GM19324 (cell line): Measurements from ENCODE around the gene NR1D1.

Source experiments
- ATAC-seq: cut with Tn5 transposase; IDR thresholded peaks from one replicate; pipeline ENCODE4 v1.9.1; 2021; ENCODE audit warnings: mild to moderate bottlenecking, moderate library complexity; ENCODE audit not compliant: unreplicated experiment, low FRiP score

The NR1D1 gene

DNA sequence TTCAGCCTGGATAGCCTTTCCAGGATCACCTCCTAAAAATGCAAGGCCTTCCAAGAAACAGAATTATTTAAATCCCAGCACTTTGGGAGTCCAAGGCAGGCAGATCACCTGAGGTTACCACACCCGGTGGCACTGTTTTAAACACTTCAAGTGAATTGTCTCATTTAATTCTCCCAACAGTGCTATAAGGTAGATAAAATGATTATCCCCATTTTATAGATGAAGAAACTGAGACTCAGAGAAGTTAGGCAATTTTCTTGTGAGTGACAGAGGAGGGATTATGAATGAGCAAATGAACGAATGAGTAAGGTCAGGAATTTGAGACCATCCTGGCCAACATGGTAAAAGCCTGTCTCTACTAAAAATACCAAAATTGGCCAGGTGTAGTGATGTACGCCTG is 20.8 kb downstream of the NR1D1 start:
- no peak for ATAC-seq

DNA sequence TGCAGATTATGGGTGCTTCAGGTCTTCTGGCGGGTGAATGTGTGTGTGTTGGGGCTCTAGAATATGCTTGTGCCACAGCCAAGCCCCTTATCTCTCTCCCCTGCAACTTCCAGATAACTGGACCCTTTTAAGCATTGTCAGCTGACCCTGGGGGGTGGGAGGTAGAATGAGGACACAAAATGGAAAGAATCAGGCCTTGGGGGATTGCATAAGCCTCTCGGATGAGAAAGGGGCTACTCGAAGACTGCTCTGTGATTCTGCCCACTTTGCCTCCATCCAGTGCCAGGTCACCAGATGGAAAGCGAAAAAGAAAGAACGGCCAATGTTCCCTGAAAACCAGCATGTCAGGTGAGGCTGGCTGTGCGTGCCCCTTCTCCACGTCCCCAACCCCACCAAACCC is 23.8 kb downstream of the NR1D1 start:
- no peak for ATAC-seq

DNA sequence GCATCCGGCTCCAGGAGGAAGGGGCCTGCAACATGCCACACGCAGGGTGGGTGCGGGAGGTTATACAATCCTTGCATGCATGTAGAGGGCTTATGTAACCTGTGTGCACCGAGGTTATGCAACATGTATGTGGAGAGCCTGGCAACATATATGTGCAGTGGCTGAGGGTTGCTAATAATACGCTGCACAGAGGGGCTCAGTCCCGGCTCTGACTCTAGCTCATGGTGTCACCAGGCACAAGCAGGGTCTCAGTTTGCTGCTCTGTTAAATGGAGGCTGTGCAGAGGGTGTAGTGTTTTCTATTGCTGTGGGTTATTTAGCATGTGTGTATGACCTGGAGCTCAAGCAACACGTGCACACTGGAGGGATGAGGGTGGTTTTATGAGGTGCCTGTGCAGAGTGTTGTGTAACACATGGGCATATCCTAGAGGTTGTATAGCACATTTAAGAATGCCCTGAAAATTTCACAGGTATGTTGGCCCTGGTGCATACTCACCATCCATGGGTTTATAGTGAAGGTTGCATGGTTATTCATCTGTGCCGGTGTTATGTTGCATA is 24.4 kb downstream of the NR1D1 start:
- ATAC-seq, result no peak

DNA sequence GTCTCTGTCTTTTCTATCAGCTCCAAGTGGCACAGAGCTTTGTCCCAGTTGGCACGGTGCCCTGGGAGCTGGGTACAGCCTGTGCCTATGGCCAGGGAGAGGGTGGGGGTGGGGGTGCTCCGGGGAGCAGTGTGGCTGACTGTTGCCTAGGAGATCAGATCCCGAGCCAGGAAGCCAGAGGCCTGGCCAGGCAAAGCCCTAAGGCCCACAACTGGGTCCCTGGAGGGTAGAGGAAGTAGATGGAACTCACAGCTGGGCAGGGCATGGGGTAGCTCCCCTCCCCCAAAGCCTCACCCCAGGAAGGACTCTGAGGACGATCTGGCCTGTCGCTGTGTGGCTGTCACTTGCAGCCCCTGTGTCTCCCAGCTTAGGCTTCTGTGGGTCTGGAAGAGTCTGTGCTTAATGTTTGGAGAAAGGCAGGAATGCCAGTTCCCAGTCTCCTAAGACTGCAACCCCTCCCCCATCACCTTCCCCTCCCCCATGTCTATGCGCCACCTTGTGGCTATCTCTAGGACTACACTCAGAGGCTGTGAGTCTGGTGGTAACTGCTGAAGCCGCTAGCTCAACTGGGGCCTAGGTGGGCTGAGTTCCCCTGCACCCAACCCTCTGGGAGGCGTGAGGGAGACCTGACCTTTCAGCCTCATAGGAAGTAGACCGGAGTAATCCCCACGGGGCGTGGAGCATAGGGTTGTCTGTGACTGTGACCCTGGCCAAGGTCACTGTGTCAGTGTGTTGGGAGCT is 25.0 kb downstream of the NR1D1 start:
- no peak for ATAC-seq

DNA sequence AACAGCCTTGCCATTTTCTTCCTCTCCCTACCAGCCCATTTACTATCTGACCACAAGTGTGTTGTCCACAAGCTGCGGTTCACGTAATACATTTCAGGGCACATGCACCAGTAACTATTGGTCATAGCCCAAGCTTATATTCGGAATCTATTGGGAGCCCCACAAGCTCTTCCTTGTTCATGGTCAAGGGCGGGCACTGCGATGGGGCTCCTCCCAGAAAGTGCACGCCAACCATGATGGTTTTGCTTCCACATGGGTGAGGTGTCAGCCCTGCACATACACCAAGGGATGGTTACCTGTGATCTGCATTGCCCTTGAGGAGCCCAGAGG is 25.6 kb downstream of the NR1D1 start:
- ATAC-seq, result no peak

DNA sequence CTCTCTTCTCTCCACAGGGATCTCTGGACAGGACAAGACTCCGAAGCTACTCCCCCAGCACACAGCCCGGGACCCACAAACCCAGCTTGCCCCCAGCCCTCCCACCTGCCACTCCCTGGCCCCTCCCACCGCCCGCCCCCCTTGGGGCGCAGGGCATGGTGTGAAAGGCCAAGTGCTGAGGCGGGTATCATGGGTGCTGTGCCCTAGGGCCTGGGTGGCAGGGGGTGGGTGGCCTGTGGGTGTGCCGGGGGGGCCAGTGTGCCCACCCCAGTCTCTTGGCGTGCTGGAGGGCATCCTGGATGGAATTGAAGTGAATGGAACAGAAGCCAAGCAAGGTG is 26.2 kb downstream of the NR1D1 start:
- ATAC-seq, result no peak

DNA sequence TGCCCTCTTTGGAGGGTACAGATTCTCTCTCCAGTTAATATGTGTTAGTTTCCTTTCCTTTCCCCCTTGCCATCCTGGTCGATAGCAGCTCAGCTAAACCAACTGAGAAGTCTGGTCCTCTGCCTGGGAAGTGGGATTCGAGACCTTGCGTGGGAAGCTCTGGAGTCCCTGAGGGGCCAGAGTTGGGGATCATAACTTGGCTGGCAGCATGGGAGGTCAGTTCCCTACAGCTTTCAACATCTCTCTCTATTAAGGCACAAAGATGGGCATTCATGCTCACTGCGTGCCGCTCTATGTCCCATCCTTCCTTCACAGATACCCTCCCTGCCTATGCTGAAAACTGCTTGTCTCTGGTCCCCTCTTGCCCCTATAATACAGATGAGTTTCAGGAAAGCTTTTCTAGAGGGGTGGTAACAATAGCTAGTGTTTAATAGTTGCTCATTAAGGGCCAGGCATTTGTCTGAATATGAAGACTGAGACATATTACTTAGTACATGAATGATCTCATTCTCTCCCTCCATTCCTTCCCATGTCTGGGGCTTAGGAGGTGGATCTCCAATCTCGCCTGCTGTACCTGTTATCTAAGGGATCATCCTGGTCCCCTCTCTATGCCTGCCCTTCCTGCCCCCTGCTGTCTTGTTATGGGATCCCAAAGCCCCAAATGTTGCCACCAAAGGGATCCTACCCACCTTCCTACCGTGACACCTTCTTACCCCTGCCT is 26.8 kb downstream of the NR1D1 start:
- no peak for ATAC-seq

DNA sequence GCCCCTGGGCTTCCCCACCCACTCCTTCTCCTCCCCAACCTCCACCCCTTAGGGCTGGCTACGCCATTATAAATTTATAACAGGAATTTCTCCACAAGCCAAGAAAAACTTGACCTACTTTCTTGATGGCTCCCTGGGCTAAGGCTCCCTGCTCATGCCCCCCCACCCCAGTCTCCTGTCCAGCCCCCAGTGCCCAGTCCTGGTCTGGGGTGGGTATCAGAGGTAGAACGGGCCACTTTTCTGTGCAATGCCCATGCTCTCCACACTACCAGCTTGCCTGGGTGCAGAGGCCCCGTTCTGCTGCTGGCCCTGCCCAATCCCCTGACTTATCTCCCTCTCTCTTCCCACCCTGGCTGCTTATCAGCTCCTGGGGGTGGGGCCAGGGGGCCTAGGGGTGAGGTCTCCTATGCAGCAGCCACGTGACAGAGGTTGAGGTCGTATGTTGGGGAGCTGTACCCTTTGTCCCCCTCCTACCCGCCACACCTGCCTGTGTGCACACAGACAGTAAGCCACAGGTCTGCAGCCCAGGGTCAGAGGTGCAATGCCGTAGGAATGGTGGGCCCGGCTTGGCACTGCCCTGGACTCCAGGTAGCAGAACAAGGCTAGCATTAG is 27.5 kb downstream of the NR1D1 start:
- no peak for ATAC-seq

DNA sequence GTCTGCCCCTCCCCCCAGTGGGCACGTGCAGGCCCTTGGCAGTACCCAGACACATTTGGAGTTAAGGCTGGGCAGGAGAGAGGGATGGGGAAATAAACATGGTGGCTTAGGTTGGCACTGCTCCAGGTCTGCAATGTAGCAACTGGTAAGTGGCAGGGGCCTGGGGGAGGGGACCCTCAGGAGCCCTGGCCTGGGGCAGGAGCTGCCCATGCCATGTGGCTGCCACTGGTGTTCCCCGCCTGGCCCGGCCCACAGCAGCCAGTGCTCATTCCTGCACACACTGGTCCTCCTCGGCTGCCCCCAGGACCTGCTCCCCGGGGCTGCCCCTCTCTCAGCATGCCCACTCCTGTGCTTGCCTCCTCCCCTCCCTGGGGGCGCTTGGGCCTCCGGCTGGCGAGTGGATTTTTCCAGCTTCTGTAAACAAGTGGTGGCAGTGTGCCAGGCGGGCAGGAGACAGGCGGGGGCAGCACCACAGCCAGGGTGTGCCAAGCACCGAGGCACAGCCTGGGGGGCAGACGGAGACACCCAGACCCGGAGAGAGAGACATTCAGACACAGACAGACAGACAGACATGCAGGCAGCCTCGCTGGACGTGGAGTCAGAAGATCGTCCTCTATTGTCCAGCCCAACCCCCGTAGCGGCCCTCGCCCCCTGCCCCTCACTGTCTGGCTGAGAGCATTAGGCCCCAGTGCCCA is 28.2 kb downstream of the NR1D1 start:
- ATAC-seq, result no peak

DNA sequence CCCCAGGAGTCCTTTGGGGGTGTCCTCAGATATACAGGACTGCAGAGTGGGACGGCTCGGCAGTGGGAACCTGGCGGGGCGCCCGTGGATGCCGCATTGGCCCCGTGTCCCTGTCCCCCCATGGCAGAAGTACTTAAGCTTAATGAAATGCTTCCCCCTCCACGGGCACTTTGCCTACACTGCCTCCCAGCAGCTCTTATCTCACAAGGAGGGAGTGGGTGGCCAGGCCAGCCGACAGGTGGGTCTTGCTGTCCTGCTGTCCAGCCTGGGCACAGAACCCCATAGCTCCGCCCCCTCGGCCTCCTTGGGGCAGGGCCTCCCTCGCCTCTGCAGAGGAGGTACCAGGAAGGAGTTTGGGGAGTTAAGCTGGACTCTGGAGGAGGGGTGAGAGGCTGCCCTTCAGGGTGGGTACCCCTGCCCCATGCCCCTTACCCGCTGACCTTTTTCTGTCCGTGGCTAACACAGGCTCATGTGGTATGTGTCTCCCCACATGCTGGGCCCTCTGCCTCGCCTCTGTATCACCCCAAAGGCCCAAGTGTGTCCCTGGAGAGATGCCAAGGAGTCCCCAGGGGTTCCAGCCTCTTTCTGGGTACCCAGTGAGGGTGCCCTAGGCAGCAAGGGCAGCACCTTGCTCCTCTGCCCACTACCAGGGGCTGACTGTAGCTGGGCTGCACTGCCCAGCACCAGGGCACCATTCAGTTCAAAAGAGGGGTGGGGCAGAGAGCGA is 28.9 kb downstream of the NR1D1 start:
- no peak for ATAC-seq

DNA sequence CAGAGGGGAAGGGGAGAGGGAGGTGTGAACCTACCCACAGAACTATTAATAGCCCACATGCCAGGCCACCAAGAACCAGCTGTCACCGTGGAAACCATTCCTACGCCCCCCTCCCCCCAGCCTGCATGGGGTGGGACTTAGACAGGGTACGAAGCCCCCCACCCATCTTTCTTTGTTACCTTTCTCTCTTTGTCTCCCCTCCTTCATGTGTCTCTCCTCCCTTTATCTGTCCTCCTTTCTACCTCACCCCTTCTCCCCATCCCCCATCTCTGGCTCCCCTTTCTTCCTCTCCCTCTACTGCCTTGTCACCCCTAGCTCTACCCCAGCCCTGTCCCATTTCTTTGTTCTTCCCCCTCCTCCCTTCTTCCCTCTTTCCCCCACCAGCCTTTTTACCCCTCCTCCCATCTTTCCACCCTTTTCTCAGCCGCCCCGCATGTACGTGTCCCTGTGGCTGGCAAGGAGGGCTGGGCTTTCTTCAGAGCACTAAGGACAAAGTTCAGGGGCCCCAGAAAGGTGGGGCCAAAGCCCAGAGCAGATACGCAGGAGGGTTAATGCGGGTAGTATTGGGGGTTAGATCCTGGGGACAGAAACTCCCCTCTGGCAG is 29.6 kb downstream of the NR1D1 start:
- ATAC-seq, result no peak

DNA sequence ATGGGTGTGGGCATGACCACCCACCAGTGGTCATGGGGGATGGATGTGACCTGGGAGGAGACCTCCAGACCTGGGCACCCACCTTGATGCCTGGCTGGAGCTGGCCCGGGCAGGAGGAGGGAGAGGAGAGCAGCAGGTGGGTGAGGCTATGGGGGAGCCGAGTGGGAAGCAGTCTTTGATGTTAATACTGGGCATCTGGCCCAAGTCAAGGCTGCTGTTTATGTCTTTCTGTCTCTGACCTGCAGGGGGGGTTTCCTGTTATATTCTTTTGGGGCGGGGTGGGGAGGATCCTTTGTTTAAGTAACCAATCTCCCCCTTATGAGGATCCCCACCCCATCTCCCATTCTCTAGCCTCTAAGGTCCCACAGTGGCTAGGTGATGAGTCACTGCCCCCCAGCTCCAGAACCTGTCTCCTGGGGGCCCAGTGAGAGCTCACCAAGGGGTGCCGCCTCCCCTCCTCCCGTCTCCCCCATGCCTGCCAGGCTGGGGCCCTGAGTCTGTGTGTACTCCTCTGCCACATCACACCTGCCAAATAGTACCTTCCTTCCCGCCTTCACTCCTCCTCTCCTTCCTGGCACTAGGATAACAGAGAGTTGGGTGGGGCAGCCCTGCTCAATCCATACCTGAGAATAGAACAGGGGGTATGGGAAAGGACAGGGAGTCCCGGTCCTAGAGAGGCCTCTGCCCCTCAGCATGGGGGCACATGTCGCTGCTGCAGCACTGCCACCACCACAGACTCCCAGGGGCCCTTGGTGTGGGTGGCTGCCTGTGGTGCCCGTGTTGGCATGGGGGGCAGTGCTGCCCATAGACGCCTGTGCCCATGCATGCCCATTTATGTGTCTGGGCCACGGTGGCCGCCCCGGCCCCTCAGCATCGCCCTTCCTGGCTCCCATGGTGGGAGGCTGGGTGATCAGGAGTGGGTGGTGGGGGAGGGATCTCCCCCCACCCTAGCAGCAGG is 30.4 kb downstream of the NR1D1 start:
- ATAC-seq, result no peak

DNA sequence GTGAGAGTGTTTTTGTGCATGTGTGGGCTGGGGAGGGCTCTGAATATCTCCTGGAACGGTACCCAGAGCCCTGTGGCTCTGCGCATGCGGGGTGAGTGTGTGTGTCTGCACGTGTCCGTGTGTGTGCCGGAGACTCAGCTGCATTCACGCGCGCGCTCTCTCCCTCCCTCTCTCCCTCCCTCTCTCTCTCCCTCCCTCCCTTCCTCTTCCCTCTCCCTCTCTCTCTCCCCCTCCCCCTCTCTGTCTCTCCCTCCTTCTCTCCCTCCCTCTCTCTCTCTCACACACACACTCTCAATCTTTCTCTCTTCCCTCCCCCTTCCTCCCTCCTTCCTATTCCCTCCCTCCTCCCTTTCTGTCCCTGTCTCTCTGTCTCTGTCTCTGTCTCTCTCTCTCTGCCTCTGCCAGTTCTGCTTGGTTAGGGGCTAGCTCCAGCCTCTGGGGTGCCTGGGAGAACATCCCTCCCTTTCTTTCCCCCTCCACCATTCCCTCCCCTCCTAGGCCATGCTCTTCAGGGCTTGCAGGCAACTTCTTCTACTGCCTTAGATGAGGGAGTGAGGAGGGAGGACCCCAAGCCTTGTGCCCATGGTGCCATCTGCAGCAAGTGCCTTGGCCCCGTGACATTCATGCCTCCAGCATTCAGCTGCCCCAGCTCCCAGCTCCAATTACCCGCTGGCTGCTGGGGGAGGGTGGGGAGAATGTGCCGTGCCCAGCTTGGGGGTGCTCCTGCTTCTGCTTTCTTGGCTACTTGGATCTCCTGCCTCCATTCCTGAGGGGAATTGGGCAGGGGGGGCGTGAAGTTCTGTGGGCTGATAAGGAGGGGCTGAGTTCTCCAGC is 31.3 kb downstream of the NR1D1 start:
- ATAC-seq, result no peak

DNA sequence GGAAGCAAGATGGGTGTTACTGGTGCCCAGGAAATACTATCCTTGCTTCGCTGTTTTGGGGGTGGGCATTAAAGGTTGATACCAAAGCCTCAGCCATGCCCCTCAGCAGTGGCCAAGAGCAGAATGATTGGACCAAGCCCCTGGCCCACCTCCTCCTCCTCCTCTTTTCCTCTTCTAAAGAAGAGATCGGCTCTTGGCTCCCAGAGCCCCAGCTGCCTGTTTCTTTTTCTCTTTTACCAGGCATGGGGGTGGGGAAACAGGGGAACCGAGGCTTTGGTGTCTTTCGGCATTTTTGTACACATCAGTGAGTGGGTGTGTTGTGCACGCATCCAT is 31.8 kb downstream of the NR1D1 start:
- ATAC-seq, result no peak

DNA sequence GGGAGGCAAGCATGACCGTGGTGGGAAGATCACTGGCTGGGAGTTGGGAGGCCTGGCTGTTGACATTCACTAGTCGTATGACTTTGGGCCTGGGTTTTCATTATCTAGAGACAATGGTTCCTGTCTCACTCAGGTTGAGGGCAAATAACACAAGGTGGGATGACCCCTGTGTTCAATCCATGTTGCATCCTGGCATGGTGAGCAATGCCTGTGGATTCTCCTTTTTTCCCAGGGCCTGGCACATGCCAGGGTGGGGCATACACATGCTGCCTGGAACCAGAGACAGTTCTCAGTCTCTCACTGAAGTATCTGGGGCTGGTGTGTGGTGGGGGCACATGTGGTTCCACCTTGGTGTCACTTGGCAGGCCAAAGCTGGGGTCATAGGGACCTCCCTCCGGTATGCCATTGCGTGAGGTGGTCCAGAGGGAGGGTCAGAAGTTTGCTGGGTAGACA is 32.2 kb downstream of the NR1D1 start:
- no peak for ATAC-seq

DNA sequence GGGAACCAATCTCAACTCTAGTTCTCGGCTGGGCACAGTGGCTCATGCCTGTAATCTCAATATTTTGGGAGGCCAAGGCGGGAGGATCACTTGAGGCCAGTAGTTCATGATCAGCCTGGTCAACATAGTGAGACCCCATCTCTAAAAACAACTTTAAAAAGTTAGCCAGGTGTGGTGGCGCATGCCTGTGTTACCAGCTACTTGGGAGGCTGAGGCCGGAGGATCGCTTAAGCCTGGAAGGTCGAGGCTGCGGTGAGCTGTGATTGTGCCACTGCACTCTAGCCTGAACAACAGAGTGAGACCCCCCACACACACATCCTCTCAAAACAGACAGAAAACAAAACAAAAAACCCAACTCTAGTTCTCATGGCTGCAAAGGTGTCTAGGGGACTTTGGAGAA is 32.7 kb downstream of the NR1D1 start:
- ATAC-seq, result no peak

DNA sequence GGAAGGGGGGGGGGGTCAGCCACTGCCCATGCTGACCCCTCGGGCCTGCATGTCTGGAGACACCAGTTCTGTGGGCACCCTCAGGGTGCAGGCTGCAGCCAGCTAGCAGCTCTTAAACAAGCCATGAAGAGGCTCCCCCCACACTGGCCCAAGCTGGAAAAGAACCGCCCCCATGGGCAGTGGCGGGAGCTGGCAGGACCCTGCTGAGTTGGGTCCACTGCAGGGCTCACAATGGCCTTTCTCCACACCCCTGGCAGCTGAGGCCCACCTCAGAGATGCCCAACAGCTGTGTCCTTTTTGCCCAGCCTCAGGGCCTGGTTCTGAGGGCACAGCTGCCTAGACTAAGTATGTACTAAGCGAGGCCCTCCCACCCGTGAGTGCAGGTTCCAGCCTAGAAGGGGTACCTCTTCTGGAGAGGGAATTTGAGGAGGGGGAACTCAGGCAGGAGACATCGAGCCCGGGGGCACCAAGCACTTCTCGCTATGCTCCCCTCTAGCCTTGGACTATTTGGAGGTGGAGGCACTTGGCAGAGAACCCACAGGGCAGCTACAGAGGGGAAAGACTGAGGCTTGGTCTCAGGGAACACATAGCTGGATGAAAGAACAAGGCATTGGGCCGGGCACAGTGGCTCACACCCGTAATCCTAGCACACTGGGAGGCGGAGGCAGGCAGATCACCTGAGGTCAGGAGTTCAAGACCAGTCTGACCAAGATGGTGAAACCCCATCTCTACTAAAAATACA is 34.4 kb downstream of the NR1D1 start:
- no peak for ATAC-seq
